ENCODE results near the gene CDC42EP1. TPM values are rescaled to one million over a fixed set of nuclear protein-coding genes. Genes with fewer than 3 reads are reported as not detected.

Gene CDC42EP1
- total RNA-seq, 2 donors from 2014 or later = 28.6 to 97.0 TPM

- no peaks in the 10 kb centered on the region for H3K36me3 ChIP-seq
- no peak overlapping the region for H3K4me3 ChIP-seq
- H3K27me3 ChIP-seq (replicated peaks; ENCODE audit: insufficient read depth) = no peaks in the 10 kb centered on the region
- no peak overlapping the region for H3K27ac ChIP-seq
- H3K4me1 ChIP-seq (replicated peaks) = no peaks in the 10 kb centered on the region
- no peak for DNase-seq (ENCODE audit: low spot score)
- TF ChIP-seq POLR2A (IDR thresholded peaks at IDR 0.05) (no peak), POLR2AphosphoS5 (IDR thresholded peaks at IDR 0.05) (no peak), CTCF (IDR thresholded peaks at IDR 0.05) (no peak)
- no peaks in the 10 kb centered on the region for H3K9me3 ChIP-seq
- intact Hi-C loops (cut with DNase I) = no loop called here
Observed at GRCh38 chr22:37555029-37555428, 5.3 kb upstream of the CDC42EP1 start.

GRCh38 chr22:37556710-37557109 is 3.6 kb upstream of the CDC42EP1 start:
- H3K4me1 ChIP-seq (replicated peaks) = no peaks in the 10 kb centered on the region
- TF ChIP-seq POLR2A (IDR thresholded peaks at IDR 0.05) = no peak
- TF ChIP-seq POLR2AphosphoS5 (IDR thresholded peaks at IDR 0.05) = no peak
- no peak for TF ChIP-seq CTCF (IDR thresholded peaks at IDR 0.05)
- intact Hi-C loops (cut with DNase I) = no loop called here

GRCh38 chr22:37557321-37558001 is 2.8 kb upstream of the CDC42EP1 start:
- intact Hi-C loops (cut with DNase I) = no loop called here
- no peaks in the 10 kb centered on the region for H3K9me3 ChIP-seq
- H3K36me3 ChIP-seq = no peaks in the 10 kb centered on the region
- 65% methylated on average over 7 of the region's 7 CpGs for WGBS
- DNase-seq (ENCODE audit: low spot score) = no peak
- H3K27ac ChIP-seq = no peak overlapping the region
- H3K4me1 ChIP-seq (replicated peaks) = no peaks in the 10 kb centered on the region
- H3K4me3 ChIP-seq = no peak overlapping the region
- no peaks in the 10 kb centered on the region for H3K27me3 ChIP-seq (replicated peaks; ENCODE audit: insufficient read depth)
- TF ChIP-seq POLR2AphosphoS5 (IDR thresholded peaks at IDR 0.05) = peak; percentile 19
- TF ChIP-seq POLR2A (IDR thresholded peaks at IDR 0.05) = no peak

More at GRCh38 chr22:37556710-37557109, 3.6 kb upstream of the CDC42EP1 start:
- H3K36me3 ChIP-seq = no peaks in the 10 kb centered on the region
- no peak overlapping the region for H3K27ac ChIP-seq
- H3K9me3 ChIP-seq = no peaks in the 10 kb centered on the region
- DNase-seq (ENCODE audit: low spot score) = no peak
- H3K27me3 ChIP-seq (replicated peaks; ENCODE audit: insufficient read depth) = no peaks in the 10 kb centered on the region
- no peak overlapping the region for H3K4me3 ChIP-seq
- WGBS = 17% methylated on average over 5 of the region's 5 CpGs

- no peak for DNase-seq (ENCODE audit: low spot score)
- WGBS = 87% methylated on average over 7 of the region's 7 CpGs
- TF ChIP-seq POLR2A (IDR thresholded peaks at IDR 0.05) = no peak
- Histone ChIP-seq H3K36me3 (no peaks in the 10 kb centered on the region), H3K4me3 (no peak overlapping the region), H3K9me3 (no peaks in the 10 kb centered on the region), H3K4me1 (replicated peaks) (peaks cover 7% of the 10 kb centered on the region), H3K27me3 (replicated peaks; ENCODE audit: insufficient read depth) (no peaks in the 10 kb centered on the region), H3K27ac (no peak overlapping the region)
- intact Hi-C loops (cut with DNase I) = no loop called here
Observed at GRCh38 chr22:37558815-37559214, 1.5 kb upstream of the CDC42EP1 start.

GRCh38 chr22:37559521-37559900 is 769 bp upstream of the CDC42EP1 start:
- Histone ChIP-seq H3K36me3 (no peaks in the 10 kb centered on the region), H3K27ac (peak overlapping the region; percentile 95 to 97), H3K27me3 (replicated peaks; ENCODE audit: insufficient read depth) (no peaks in the 10 kb centered on the region), H3K4me1 (replicated peaks) (peaks cover 14% of the 10 kb centered on the region), H3K4me3 (peak overlapping the region; percentile 78 to 82), H3K9me3 (no peaks in the 10 kb centered on the region)
- intact Hi-C loops (cut with DNase I) = no loop called here
- no peak for DNase-seq (ENCODE audit: low spot score)
- TF ChIP-seq CTCF (IDR thresholded peaks at IDR 0.05) = no peak
- TF ChIP-seq POLR2A (IDR thresholded peaks at IDR 0.05) = no peak
- no peak for TF ChIP-seq POLR2AphosphoS5 (IDR thresholded peaks at IDR 0.05)
- 82% methylated on average over 6 of the region's 6 CpGs for WGBS

- DNase-seq (ENCODE audit: low spot score) = no peak
- peaks cover 14% of the 10 kb centered on the region for H3K4me1 ChIP-seq (replicated peaks)
- intact Hi-C loops (cut with DNase I) = no loop called here
- WGBS = under 1% methylated on average over 53 of the region's 72 CpGs
- peak overlapping the region; percentile 95 to 97 for H3K27ac ChIP-seq
- H3K9me3 ChIP-seq = no peaks in the 10 kb centered on the region
- TF ChIP-seq CTCF (IDR thresholded peaks at IDR 0.05) (no peak), POLR2AphosphoS5 (IDR thresholded peaks at IDR 0.05) (no peak), POLR2A (IDR thresholded peaks at IDR 0.05) (no peak)
- no peaks in the 10 kb centered on the region for H3K36me3 ChIP-seq
- H3K4me3 ChIP-seq = peak overlapping the region; percentile 78 to 82
- no peaks in the 10 kb centered on the region for H3K27me3 ChIP-seq (replicated peaks; ENCODE audit: insufficient read depth)
Observed at GRCh38 chr22:37560608-37561211, 430 bp downstream of the CDC42EP1 start.
